WTC11 (cell line): Measurements from ENCODE around the gene METRNL. TPM values are rescaled to one million over a fixed set of nuclear protein-coding genes. Genes with fewer than 3 reads are reported as not detected.

Source experiments
- ATAC-seq: fragments of 200-7000 bp; cut with Tn5 transposase; 2 replicates; pipeline ENCODE4 v1.10.0; 2021; ENCODE audit warnings: mild to moderate bottlenecking, moderate library complexity
- CTCF ChIA-PET: fragments of 300-600 bp; sonication (Branson Sonifier 250); formaldehyde crosslinking; loops from one replicate; lab custom pipeline; 2021; ENCODE audit warnings: antibody characterized with exemption; lab: Charles Lee
- POLR2A ChIA-PET: fragments of 350-600 bp; sonication (Branson Sonifier 250); formaldehyde crosslinking; loops from one replicate; lab custom pipeline; 2021; ENCODE audit warnings: antibody characterized with exemption; lab: Charles Lee
- DNase-seq: peaks from one replicate; pipeline ENCODE4 v3.0.0; 2021; ENCODE audit warnings: low spot score
- H3K27ac Mint-ChIP-seq: 2 replicates; pipeline ENCODE4 v1.8.0; 2021; ENCODE audit warnings: mixed read lengths
- H3K27me3 Mint-ChIP-seq: 2 replicates; pipeline ENCODE4 v1.8.0; 2021; ENCODE audit warnings: low read depth, mild to moderate bottlenecking, moderate library complexity, mixed read lengths
- H3K36me3 Mint-ChIP-seq: 2 replicates; pipeline ENCODE4 v1.8.0; 2021; ENCODE audit warnings: mixed read lengths
- H3K4me1 Mint-ChIP-seq: 2 replicates; pipeline ENCODE4 v1.8.0; 2022; ENCODE audit warnings: mixed read lengths
- H3K4me3 Mint-ChIP-seq: 2 replicates; pipeline ENCODE4 v1.8.0; 2021; ENCODE audit warnings: mild to moderate bottlenecking, moderate library complexity, mixed read lengths
- H3K9me3 Mint-ChIP-seq: 2 replicates; pipeline ENCODE4 v1.8.0; 2021; ENCODE audit warnings: mixed read lengths
- E2F1 ChIP-seq: sonication (generic); formaldehyde crosslinking; IDR thresholded peaks from 2 replicates; pipeline ENCODE4 v1.8.0; 2022; ENCODE audit warnings: mild to moderate bottlenecking, missing genetic modification reagents
- IRF2 ChIP-seq: sonication (generic); formaldehyde crosslinking; IDR thresholded peaks from 2 replicates; pipeline ENCODE4 v1.8.0; 2022; ENCODE audit warnings: low read depth, missing genetic modification reagents, borderline replicate concordance
- JUN ChIP-seq: sonication (generic); formaldehyde crosslinking; IDR thresholded peaks from 2 replicates; pipeline ENCODE4 v1.8.0; 2023; ENCODE audit warnings: mild to moderate bottlenecking, missing genetic modification reagents
- MYBL2 ChIP-seq: sonication (generic); formaldehyde crosslinking; IDR thresholded peaks from 2 replicates; pipeline ENCODE4 v1.8.1; 2023; ENCODE audit warnings: mild to moderate bottlenecking, moderate library complexity, missing genetic modification reagents
- NFYB ChIP-seq: sonication (generic); formaldehyde crosslinking; conservative IDR thresholded peaks from 2 replicates; pipeline ENCODE4 v1.8.0; 2022; ENCODE audit warnings: low read depth, missing genetic modification reagents
- PRDM15 ChIP-seq: sonication (generic); formaldehyde crosslinking; IDR thresholded peaks from 2 replicates; pipeline ENCODE4 v1.8.0; 2022; ENCODE audit warnings: missing genetic modification reagents
- SP1 ChIP-seq: sonication (generic); formaldehyde crosslinking; conservative IDR thresholded peaks from 2 replicates; pipeline ENCODE4 v1.8.1; 2022; ENCODE audit warnings: missing genetic modification reagents
- TCF7 ChIP-seq: sonication (generic); formaldehyde crosslinking; IDR thresholded peaks from 2 replicates; pipeline ENCODE4 v1.8.0; 2022; ENCODE audit warnings: mild to moderate bottlenecking, low read depth, missing genetic modification reagents, moderate library complexity
- TP53 ChIP-seq: sonication (generic); formaldehyde crosslinking; IDR thresholded peaks from 2 replicates; pipeline ENCODE4 v1.8.1; 2023; ENCODE audit warnings: mild to moderate bottlenecking, missing genetic modification reagents
- ZNF512 ChIP-seq: sonication (generic); formaldehyde crosslinking; IDR thresholded peaks from 2 replicates; pipeline ENCODE4 v1.8.1; 2022; ENCODE audit warnings: missing genetic modification reagents, borderline replicate concordance
- ZNF671 ChIP-seq: fragments of 250-450 bp; sonication (Bioruptor Pico); IDR thresholded peaks from 2 replicates; pipeline ENCODE4 v1.8.0; 2021; ENCODE audit warnings: mild to moderate bottlenecking
- total RNA-seq: library from RNA; stranded (reverse); gene quantifications from 3 replicates; pipeline ENCODE4 v1.2.3, GENCODE V29; 2021
- TF ChIP-seq, protein P1 (sequence below): sonication (generic); formaldehyde crosslinking; IDR thresholded peaks from 2 replicates; pipeline ENCODE4 v1.8.0; 2022; ENCODE audit warnings: mild to moderate bottlenecking, missing genetic modification reagents
- TF ChIP-seq, protein P2 (sequence below): sonication (generic); formaldehyde crosslinking; IDR thresholded peaks from 2 replicates; pipeline ENCODE4 v1.8.1; 2022; ENCODE audit warnings: low read depth, mild to moderate bottlenecking, moderate library complexity, missing genetic modification reagents, borderline replicate concordance
- TF ChIP-seq, protein P3 (sequence below): sonication (generic); formaldehyde crosslinking; IDR thresholded peaks from 2 replicates; pipeline ENCODE4 v1.8.1; 2022; ENCODE audit warnings: mild to moderate bottlenecking, missing genetic modification reagents, moderate library complexity, borderline replicate concordance
- TF ChIP-seq, protein P4 (sequence below): sonication (generic); formaldehyde crosslinking; conservative IDR thresholded peaks from 2 replicates; pipeline ENCODE4 v1.8.1; 2023; ENCODE audit warnings: mild to moderate bottlenecking, low read depth, missing genetic modification reagents, moderate library complexity
- TF ChIP-seq, protein P5 (sequence below): fragments of 250-450 bp; sonication (Bioruptor Pico); IDR thresholded peaks from 2 replicates; pipeline ENCODE4 v1.8.0; 2021; ENCODE audit warnings: mild to moderate bottlenecking

The METRNL gene
- total RNA-seq, 1 experiment from 2014 or later, result 27.7 TPM

DNA sequence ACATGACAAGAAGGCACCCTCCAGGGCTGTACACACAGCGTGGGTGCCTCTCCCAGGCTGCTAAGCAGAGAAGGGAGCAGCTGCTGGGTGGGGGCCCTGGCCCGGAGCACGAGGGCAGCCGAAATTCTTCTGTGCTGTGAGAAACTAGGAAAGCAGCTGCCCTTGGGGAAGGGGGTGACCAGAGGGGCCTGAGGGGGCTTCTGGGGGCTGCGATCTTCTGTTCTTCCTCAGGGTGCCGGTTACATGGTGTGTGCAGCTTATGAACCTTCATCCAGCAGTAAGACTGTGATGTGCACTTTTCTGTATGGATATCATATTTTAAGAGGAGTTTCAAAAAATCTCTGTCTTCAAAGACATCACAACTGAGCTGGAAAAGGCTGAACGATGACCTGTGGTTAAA, 43.2 kb upstream of the METRNL start (continued):
- TF ChIP-seq MYBL2 (CRISPR knock-in tag) (no peak), E2F1 (CRISPR knock-in tag) (no peak), TP53 (no peak), PRDM15 (CRISPR knock-in tag) (no peak), IRF2 (CRISPR knock-in tag) (no peak), TCF7 (CRISPR knock-in tag) (no peak)
- TF ChIP-seq, protein P1, sequence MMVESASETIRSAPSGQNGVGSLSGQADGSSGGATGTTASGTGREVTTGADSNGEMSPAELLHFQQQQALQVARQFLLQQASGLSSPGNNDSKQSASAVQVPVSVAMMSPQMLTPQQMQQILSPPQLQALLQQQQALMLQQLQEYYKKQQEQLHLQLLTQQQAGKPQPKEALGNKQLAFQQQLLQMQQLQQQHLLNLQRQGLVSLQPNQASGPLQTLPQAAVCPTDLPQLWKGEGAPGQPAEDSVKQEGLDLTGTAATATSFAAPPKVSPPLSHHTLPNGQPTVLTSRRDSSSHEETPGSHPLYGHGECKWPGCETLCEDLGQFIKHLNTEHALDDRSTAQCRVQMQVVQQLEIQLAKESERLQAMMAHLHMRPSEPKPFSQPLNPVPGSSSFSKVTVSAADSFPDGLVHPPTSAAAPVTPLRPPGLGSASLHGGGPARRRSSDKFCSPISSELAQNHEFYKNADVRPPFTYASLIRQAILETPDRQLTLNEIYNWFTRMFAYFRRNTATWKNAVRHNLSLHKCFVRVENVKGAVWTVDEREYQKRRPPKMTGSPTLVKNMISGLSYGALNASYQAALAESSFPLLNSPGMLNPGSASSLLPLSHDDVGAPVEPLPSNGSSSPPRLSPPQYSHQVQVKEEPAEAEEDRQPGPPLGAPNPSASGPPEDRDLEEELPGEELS (CRISPR knock-in tag), result no peak

- ATAC-seq, result no peak
- H3K4me3 Mint-ChIP-seq, result no peak overlapping the region
Observed at GRCh38 chr17:83036666-83037065, 42.7 kb upstream of the METRNL start.

More at GRCh38 chr17:83036666-83037065, 42.7 kb upstream of the METRNL start:
- peaks cover 16% of the 10 kb centered on the region for H3K9me3 Mint-ChIP-seq
- no peaks in the 10 kb centered on the region; the same call in 1 of the 2 replicates for H3K27me3 Mint-ChIP-seq
- POLR2A ChIA-PET, result no interaction called here
- TF ChIP-seq, protein P2, sequence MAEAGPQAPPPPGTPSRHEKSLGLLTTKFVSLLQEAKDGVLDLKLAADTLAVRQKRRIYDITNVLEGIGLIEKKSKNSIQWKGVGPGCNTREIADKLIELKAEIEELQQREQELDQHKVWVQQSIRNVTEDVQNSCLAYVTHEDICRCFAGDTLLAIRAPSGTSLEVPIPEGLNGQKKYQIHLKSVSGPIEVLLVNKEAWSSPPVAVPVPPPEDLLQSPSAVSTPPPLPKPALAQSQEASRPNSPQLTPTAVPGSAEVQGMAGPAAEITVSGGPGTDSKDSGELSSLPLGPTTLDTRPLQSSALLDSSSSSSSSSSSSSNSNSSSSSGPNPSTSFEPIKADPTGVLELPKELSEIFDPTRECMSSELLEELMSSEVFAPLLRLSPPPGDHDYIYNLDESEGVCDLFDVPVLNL, result no peak
- TF ChIP-seq E2F1 (CRISPR knock-in tag) (no peak), ZNF512 (CRISPR knock-in tag) (no peak), ZNF671 (CRISPR knock-in tag) (no peak), NFYB (CRISPR knock-in tag) (no peak), SP1 (CRISPR knock-in tag) (no peak), JUN (CRISPR knock-in tag) (no peak)
- TF ChIP-seq, protein P1 (CRISPR knock-in tag), result no peak
- TF ChIP-seq, protein P3, sequence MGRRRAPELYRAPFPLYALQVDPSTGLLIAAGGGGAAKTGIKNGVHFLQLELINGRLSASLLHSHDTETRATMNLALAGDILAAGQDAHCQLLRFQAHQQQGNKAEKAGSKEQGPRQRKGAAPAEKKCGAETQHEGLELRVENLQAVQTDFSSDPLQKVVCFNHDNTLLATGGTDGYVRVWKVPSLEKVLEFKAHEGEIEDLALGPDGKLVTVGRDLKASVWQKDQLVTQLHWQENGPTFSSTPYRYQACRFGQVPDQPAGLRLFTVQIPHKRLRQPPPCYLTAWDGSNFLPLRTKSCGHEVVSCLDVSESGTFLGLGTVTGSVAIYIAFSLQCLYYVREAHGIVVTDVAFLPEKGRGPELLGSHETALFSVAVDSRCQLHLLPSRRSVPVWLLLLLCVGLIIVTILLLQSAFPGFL, result no peak
- TF ChIP-seq, protein P4, sequence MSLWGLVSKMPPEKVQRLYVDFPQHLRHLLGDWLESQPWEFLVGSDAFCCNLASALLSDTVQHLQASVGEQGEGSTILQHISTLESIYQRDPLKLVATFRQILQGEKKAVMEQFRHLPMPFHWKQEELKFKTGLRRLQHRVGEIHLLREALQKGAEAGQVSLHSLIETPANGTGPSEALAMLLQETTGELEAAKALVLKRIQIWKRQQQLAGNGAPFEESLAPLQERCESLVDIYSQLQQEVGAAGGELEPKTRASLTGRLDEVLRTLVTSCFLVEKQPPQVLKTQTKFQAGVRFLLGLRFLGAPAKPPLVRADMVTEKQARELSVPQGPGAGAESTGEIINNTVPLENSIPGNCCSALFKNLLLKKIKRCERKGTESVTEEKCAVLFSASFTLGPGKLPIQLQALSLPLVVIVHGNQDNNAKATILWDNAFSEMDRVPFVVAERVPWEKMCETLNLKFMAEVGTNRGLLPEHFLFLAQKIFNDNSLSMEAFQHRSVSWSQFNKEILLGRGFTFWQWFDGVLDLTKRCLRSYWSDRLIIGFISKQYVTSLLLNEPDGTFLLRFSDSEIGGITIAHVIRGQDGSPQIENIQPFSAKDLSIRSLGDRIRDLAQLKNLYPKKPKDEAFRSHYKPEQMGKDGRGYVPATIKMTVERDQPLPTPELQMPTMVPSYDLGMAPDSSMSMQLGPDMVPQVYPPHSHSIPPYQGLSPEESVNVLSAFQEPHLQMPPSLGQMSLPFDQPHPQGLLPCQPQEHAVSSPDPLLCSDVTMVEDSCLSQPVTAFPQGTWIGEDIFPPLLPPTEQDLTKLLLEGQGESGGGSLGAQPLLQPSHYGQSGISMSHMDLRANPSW, result no peak
- TF ChIP-seq, protein P5, sequence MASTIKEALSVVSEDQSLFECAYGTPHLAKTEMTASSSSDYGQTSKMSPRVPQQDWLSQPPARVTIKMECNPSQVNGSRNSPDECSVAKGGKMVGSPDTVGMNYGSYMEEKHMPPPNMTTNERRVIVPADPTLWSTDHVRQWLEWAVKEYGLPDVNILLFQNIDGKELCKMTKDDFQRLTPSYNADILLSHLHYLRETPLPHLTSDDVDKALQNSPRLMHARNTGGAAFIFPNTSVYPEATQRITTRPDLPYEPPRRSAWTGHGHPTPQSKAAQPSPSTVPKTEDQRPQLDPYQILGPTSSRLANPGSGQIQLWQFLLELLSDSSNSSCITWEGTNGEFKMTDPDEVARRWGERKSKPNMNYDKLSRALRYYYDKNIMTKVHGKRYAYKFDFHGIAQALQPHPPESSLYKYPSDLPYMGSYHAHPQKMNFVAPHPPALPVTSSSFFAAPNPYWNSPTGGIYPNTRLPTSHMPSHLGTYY (CRISPR knock-in tag), result no peak
- H3K27ac Mint-ChIP-seq, result no peak overlapping the region; the same call in 1 of the 2 replicates
- CTCF ChIA-PET, result interaction anchor here (1.0 kb wide), 1 partner anchor 255 kb away, joined by 3 read pairs; no protein-coding TSS in a partner anchor
- no peaks in the 10 kb centered on the region for H3K4me1 Mint-ChIP-seq
- no peak for DNase-seq
- H3K36me3 Mint-ChIP-seq, result peaks cover 47% of the 10 kb centered on the region
